ENCODE measurements around the gene SFT2D2.

- no peak for TF ChIP-seq POLR2A (IDR thresholded peaks at IDR 0.05)
- no peak for TF ChIP-seq CTCF (IDR thresholded peaks at IDR 0.05)
- TF ChIP-seq POLR2AphosphoS5 (IDR thresholded peaks at IDR 0.05) = no peak
Observed at GRCh38 chr1:168243636-168244212, 17.9 kb downstream of the SFT2D2 start.
